CD14-positive monocyte (primary cell): ENCODE measurements around the gene OR5M8. TPM values are rescaled to one million over a fixed set of nuclear protein-coding genes. Genes with fewer than 3 reads are reported as not detected.
A peak's percentile ranks its signal among the peaks of the same experiment; 100 is the strongest.

Source experiments
- DNase-seq, 3 donors: peaks; one replicate each; pipeline ENCODE4 v3.0.0-alpha.2; 2011 to 2022
- H2AFZ ChIP-seq: 2 replicates; pipeline ENCODE4 v1.6.0; 2012; ENCODE audit warnings: mild to moderate bottlenecking, low read depth, low read length, inconsistent platforms; ENCODE audit not compliant: insufficient read depth, poor library complexity, severe bottlenecking
- H3K27ac ChIP-seq, 2 donors: 1 replicate in 1 of 2; 2 replicates in 1 of 2; pipeline ENCODE4 v1.5.1; 2012 to 2013; ENCODE audit warnings: low read length in 2 of 2, control low read depth in 1 of 2, inconsistent platforms in 1 of 2, low read depth in 1 of 2, mild to moderate bottlenecking in 1 of 2
- H3K27me3 ChIP-seq, 2 donors: one replicate each; pipeline versions ENCODE4 v1.6.0 to v1.6.1; 2011 to 2013; ENCODE audit warnings: low read length in 2 of 2; ENCODE audit not compliant: control insufficient read depth in 2 of 2, insufficient read depth in 2 of 2
- H3K36me3 ChIP-seq, 2 donors: replicated peaks in 1 of 2; 1 replicate in 1 of 2; 2 replicates in 1 of 2; pipeline versions ENCODE4 v1.5.1 to v1.6.1; 2012 to 2013; ENCODE audit warnings: low read length in 2 of 2, control low read depth in 1 of 2, inconsistent platforms in 1 of 2, mild to moderate bottlenecking in 1 of 2; ENCODE audit not compliant: insufficient read depth in 2 of 2, control insufficient read depth in 1 of 2
- H3K4me1 ChIP-seq, 2 donors: 1 replicate in 1 of 2; 2 replicates in 1 of 2; pipeline versions ENCODE4 v1.5.1 to v1.6.1; 2012 to 2013; ENCODE audit warnings: low read length in 2 of 2, control low read depth in 1 of 2, inconsistent platforms in 1 of 2, mild to moderate bottlenecking in 1 of 2, moderate library complexity in 1 of 2; ENCODE audit not compliant: insufficient read depth in 2 of 2, control insufficient read depth in 1 of 2
- H3K4me2 ChIP-seq: replicated peaks from 2 replicates; pipeline ENCODE3; 2012; ENCODE audit warnings: low read length, moderate library complexity, mild to moderate bottlenecking; ENCODE audit not compliant: poor library complexity, severe bottlenecking; ENCODE audit errors: extremely low read depth
- H3K4me3 ChIP-seq, 3 experiments: fragments of 200-600 bp in 1 of 3; sonication (generic) in 1 of 3; replicated peaks in 1 of 3; 1 replicate in 2 of 3; 2 replicates in 1 of 3; pipeline ENCODE4 v1.5.1; 2011 to 2013; ENCODE audit warnings: low read length in 3 of 3, mild to moderate bottlenecking in 3 of 3, control low read depth in 2 of 3, low read depth in 2 of 3, inconsistent platforms in 1 of 3, moderate library complexity in 1 of 3
- H3K79me2 ChIP-seq: 2 replicates; pipeline ENCODE4 v1.6.0; 2012; ENCODE audit warnings: mild to moderate bottlenecking, control low read depth, inconsistent platforms, low read length, moderate library complexity; ENCODE audit not compliant: insufficient read depth
- H3K9ac ChIP-seq: 2 replicates; pipeline ENCODE4 v1.6.0; 2017; ENCODE audit warnings: low read length, mild to moderate bottlenecking; ENCODE audit not compliant: insufficient read depth, poor library complexity, severe bottlenecking
- H3K9me3 ChIP-seq, 2 donors: replicated peaks in 1 of 2; 1 replicate in 1 of 2; 2 replicates in 1 of 2; pipeline versions ENCODE4 v1.5.1 to v1.6.1; 2012 to 2013; ENCODE audit warnings: low read length in 2 of 2, control low read depth in 1 of 2; ENCODE audit not compliant: control insufficient read depth in 1 of 2, insufficient read depth in 1 of 2
- H4K20me1 ChIP-seq: 2 replicates; pipeline ENCODE4 v1.6.0; 2012; ENCODE audit warnings: mild to moderate bottlenecking, low read length, control low read depth, moderate library complexity; ENCODE audit not compliant: insufficient read depth
- H3K27ac Mint-ChIP-seq, 7 donors: one replicate each; pipeline ENCODE4 v1.8.0; 2020; ENCODE audit warnings: mild to moderate bottlenecking in 7 of 7, mixed read lengths in 7 of 7, moderate library complexity in 6 of 7, inconsistent platforms in 2 of 7
- H3K27me3 Mint-ChIP-seq, 3 donors: one replicate each; pipeline ENCODE4 v1.8.0; 2021 to 2022; ENCODE audit warnings: low read depth in 3 of 3, mild to moderate bottlenecking in 3 of 3, mixed read lengths in 3 of 3, moderate library complexity in 3 of 3, inconsistent platforms in 1 of 3
- H3K36me3 Mint-ChIP-seq, 2 donors: one replicate each; pipeline ENCODE4 v1.8.0; 2020; ENCODE audit warnings: mixed read lengths in 2 of 2, inconsistent platforms in 1 of 2, mild to moderate bottlenecking in 1 of 2
- H3K4me1 Mint-ChIP-seq: one replicate; pipeline ENCODE4 v1.8.0; 2020; ENCODE audit warnings: mild to moderate bottlenecking, mixed read lengths
- H3K4me3 Mint-ChIP-seq, 2 donors: one replicate each; pipeline ENCODE4 v1.8.0; 2020; ENCODE audit warnings: mild to moderate bottlenecking in 2 of 2, mixed read lengths in 2 of 2, moderate library complexity in 1 of 2
- H3K9me3 Mint-ChIP-seq, 7 donors: one replicate each; pipeline ENCODE4 v1.8.0; 2020 to 2022; ENCODE audit warnings: mixed read lengths in 7 of 7, mild to moderate bottlenecking in 6 of 7, moderate library complexity in 6 of 7, inconsistent platforms in 2 of 7
- WGBS: methylation state at CpG from one replicate; pipeline ENCODE4 v1.1.5; 2013; ENCODE audit warnings: missing lambda C conversion rate; ENCODE audit not compliant: insufficient coverage; 5-methylcytosine and 5-hydroxymethylcytosine counted together
- intact Hi-C, 2 donors: fragments of 100-400 bp; cut with micrococcal nuclease; formaldehyde crosslinking; loops; one replicate each; pipeline versions ENCODE4 v1.15.0 to v1.15.1; 2023
- polyA plus RNA-seq, 3 donors: library from polyadenylated mRNA; depleted of rRNA in 1 of 3; unstranded in 2 of 3; stranded (reverse) in 1 of 3; fragments of 300-500 nt in 2 of 3; fragments of >200 nt in 1 of 3; fragmentation: Illumina TruSeq in 2 of 3; gene quantifications; 1 replicate in 2 of 3; 2 replicates in 1 of 3; pipeline ENCODE4 v1.2.3, GENCODE V29; 2012 to 2021
- TF ChIP-seq, protein P1 (sequence below): fragments of 200-600 bp; IDR thresholded peaks from one replicate; pipeline ENCODE4 v1.8.0; 2022; ENCODE audit warnings: antibody characterized with exemption, mild to moderate bottlenecking

The OR5M8 gene
- polyA plus RNA-seq, 3 donors, result not detected

- Mint-ChIP-seq H3K36me3 (no peaks in the 10 kb centered on the region), H3K9me3 (peaks cover 0 to 7% (median 3%) of the 10 kb centered on the region in 7 donors), H3K4me3 (no peak overlapping the region), H3K4me1 (no peaks in the 10 kb centered on the region), H3K27ac (peak overlapping the region in 1 of 7 donors; percentile 1), H3K27me3 (no peaks in the 10 kb centered on the region)
- Histone ChIP-seq H3K27ac (no peak overlapping the region), H3K36me3 (no peaks in the 10 kb centered on the region), H3K27me3 (no peaks in the 10 kb centered on the region), H3K4me3 (no peak overlapping the region), H3K9me3 (peaks cover 12% of the 10 kb centered on the region in 2 donors), H3K9ac (no peak overlapping the region), H3K79me2 (no peaks in the 10 kb centered on the region), H3K4me2 (no peak overlapping the region), H2AFZ (no peak overlapping the region), H4K20me1 (no peaks in the 10 kb centered on the region), H3K4me1 (no peaks in the 10 kb centered on the region)
- 84% methylated on average over 3 of the region's 3 CpGs for WGBS
- no peak for DNase-seq
- intact Hi-C loops, result no loop called here
- TF ChIP-seq, protein P1, sequence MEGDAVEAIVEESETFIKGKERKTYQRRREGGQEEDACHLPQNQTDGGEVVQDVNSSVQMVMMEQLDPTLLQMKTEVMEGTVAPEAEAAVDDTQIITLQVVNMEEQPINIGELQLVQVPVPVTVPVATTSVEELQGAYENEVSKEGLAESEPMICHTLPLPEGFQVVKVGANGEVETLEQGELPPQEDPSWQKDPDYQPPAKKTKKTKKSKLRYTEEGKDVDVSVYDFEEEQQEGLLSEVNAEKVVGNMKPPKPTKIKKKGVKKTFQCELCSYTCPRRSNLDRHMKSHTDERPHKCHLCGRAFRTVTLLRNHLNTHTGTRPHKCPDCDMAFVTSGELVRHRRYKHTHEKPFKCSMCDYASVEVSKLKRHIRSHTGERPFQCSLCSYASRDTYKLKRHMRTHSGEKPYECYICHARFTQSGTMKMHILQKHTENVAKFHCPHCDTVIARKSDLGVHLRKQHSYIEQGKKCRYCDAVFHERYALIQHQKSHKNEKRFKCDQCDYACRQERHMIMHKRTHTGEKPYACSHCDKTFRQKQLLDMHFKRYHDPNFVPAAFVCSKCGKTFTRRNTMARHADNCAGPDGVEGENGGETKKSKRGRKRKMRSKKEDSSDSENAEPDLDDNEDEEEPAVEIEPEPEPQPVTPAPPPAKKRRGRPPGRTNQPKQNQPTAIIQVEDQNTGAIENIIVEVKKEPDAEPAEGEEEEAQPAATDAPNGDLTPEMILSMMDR, result no peak
Measured at GRCh38 chr11:56486801-56487200, 4.4 kb downstream of the OR5M8 start.

GRCh38 chr11:56474729-56475235 is 16.4 kb downstream of the OR5M8 start:
- no peak for DNase-seq
- Histone ChIP-seq H4K20me1 (no peaks in the 10 kb centered on the region), H3K36me3 (no peaks in the 10 kb centered on the region), H3K79me2 (no peaks in the 10 kb centered on the region), H2AFZ (no peak overlapping the region), H3K27ac (no peak overlapping the region), H3K9me3 (peaks cover 8 to 9% of the 10 kb centered on the region in 2 donors), H3K9ac (no peak overlapping the region), H3K4me2 (no peak overlapping the region), H3K4me1 (no peaks in the 10 kb centered on the region), H3K27me3 (no peaks in the 10 kb centered on the region), H3K4me3 (no peak overlapping the region)
- Mint-ChIP-seq H3K36me3 (no peaks in the 10 kb centered on the region), H3K27ac (no peak overlapping the region), H3K9me3 (peaks cover 0 to 9% (median 2%) of the 10 kb centered on the region in 7 donors), H3K4me1 (no peaks in the 10 kb centered on the region), H3K27me3 (peaks cover 0 to 2% (median 0%) of the 10 kb centered on the region in 3 donors), H3K4me3 (no peak overlapping the region)
- no CpG with 5 or more reads among the region's 1 CpG for WGBS
- TF ChIP-seq, protein P1, result no peak
- intact Hi-C loops, result no loop called here
